DND-41 (cell line): ENCODE measurements around the gene SEC61A2.

Experiments
- CTCF ChIP-seq: IDR thresholded peaks from 2 replicates; pipeline ENCODE4 v1.5.1; 2012; ENCODE audit warnings: borderline replicate concordance, low read length, moderate library complexity, mild to moderate bottlenecking; ENCODE audit not compliant: poor library complexity, severe bottlenecking; ENCODE audit errors: extremely low read depth
- EZH2 ChIP-seq: IDR thresholded peaks from 3 replicates; pipeline ENCODE4 v1.6.1; 2012; ENCODE audit warnings: borderline replicate concordance, low read depth, mild to moderate bottlenecking, moderate library complexity, low read length, inconsistent platforms; ENCODE audit not compliant: severe bottlenecking

- TF ChIP-seq CTCF: peak; percentile 5
- TF ChIP-seq EZH2: no peak
Observed at GRCh38 chr10:12180221-12180974, 50.9 kb downstream of the SEC61A2 start.
